ENCODE results near the gene ACTMAP. TPM values are rescaled to one million over a fixed set of nuclear protein-coding genes. Genes with fewer than 3 reads are reported as not detected.

The ACTMAP gene
- total and polyA plus RNA-seq, 2 experiments from 2014 or later: 3.2 to 14.8 TPM

DNA sequence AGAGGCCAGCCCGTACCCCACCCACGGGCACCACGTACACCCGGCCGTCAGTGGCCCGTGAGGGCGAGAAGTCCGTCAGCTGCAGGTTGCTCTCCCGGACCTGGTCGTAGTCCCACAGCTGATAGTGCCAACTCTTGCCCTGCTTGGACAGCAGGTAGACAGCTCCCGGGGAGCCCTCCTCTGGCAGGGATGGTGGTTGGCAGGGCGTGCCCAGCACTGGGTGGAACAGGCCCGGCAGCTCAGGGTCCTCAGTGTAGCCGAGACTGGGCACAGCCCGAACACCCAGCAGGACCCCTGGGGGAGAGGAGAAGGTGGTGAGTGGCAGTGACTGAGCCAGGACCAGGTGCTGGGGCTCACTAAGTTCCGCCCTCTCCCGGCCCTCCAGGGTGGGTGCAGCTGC is 7.8 kb downstream of the ACTMAP start:
- Histone ChIP-seq H3K27me3 (no peaks in the 10 kb centered on the region), H3K36me3 (replicated peaks; ENCODE audit: insufficient read depth, low read depth) (no peaks in the 10 kb centered on the region), H3K4me2 (no peak overlapping the region), H3K9me2 (replicated peaks; ENCODE audit: insufficient read depth) (no peaks in the 10 kb centered on the region), H2AFZ (no peak overlapping the region), H3K27ac (no peak overlapping the region), H3K4me3 (no peak overlapping the region), H3K9me3 (ENCODE audit: low read depth) (no peaks in the 10 kb centered on the region), H3K79me2 (no peaks in the 10 kb centered on the region), H4K20me1 (ENCODE audit: insufficient read depth, poor library complexity, severe bottlenecking) (no peaks in the 10 kb centered on the region), H3K4me1 (ENCODE audit: insufficient read depth) (peaks cover 10% of the 10 kb centered on the region)
- DNase-seq (ENCODE audit: low spot score): no peak
- TF ChIP-seq, protein P1, sequence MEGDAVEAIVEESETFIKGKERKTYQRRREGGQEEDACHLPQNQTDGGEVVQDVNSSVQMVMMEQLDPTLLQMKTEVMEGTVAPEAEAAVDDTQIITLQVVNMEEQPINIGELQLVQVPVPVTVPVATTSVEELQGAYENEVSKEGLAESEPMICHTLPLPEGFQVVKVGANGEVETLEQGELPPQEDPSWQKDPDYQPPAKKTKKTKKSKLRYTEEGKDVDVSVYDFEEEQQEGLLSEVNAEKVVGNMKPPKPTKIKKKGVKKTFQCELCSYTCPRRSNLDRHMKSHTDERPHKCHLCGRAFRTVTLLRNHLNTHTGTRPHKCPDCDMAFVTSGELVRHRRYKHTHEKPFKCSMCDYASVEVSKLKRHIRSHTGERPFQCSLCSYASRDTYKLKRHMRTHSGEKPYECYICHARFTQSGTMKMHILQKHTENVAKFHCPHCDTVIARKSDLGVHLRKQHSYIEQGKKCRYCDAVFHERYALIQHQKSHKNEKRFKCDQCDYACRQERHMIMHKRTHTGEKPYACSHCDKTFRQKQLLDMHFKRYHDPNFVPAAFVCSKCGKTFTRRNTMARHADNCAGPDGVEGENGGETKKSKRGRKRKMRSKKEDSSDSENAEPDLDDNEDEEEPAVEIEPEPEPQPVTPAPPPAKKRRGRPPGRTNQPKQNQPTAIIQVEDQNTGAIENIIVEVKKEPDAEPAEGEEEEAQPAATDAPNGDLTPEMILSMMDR (IDR thresholded peaks at IDR 0.05; ENCODE audit: poor library complexity): no peak
- TF ChIP-seq EZH2phosphoT487 (IDR thresholded peaks at IDR 0.05; ENCODE audit: low read depth, severe bottlenecking, unreplicated experiment): no peak
- 94% methylated on average over 17 of the region's 17 CpGs for WGBS (ENCODE audit: low lambda C conversion rate, missing lambda C conversion rate)

DNA sequence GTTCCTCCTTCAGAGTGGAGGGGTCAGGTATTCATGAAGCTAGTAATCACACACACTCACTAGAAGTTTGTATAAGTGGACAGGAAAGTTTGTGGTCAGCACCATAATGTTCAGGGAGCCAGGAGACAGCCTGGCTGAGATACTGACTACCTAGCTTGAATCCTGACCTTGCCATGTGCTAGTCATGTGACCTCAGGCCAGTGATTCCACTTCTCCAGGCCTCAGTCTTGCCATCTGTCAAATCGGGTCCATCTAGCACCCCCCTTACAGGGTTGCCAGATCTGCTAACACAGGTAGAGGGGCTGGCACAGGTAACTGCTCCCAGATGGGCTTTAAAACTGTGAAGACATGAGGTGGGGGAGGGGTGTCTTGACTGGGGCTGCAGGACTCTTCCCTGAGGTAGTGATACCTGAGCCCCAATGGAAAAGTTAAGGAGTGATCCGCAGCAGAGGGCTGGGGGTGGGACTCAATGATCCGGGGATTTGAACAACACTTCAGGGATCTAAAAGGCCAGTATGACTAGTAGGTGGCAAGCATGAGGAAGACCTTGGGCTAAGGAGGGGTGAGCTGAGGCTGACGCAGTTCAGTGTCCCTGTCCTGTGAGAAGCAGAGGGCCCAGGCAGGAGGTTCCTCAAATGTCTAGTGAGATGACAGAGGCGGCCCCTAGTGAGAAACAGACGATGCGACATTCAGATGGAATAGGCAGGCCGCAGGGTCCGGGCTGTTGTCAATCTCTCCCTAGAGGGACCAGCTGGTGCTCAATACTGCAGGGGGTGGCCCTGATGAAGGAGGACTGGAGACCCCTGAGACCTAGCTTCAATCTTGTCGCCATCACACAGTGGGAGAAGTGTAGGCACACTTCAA is 8.5 kb downstream of the ACTMAP start:
- DNase-seq (ENCODE audit: low spot score): no peak
- Histone ChIP-seq H2AFZ (no peak overlapping the region), H3K4me3 (no peak overlapping the region), H3K9me3 (ENCODE audit: low read depth) (no peaks in the 10 kb centered on the region), H4K20me1 (ENCODE audit: insufficient read depth, poor library complexity, severe bottlenecking) (no peaks in the 10 kb centered on the region), H3K4me2 (no peak overlapping the region), H3K36me3 (replicated peaks; ENCODE audit: insufficient read depth, low read depth) (no peaks in the 10 kb centered on the region), H3K4me1 (ENCODE audit: insufficient read depth) (peaks cover 10% of the 10 kb centered on the region), H3K9me2 (replicated peaks; ENCODE audit: insufficient read depth) (no peaks in the 10 kb centered on the region), H3K27ac (peak overlapping the region; percentile 68), H3K27me3 (no peaks in the 10 kb centered on the region), H3K79me2 (no peaks in the 10 kb centered on the region)
- WGBS (ENCODE audit: low lambda C conversion rate, missing lambda C conversion rate): 84% methylated on average over 10 of the region's 10 CpGs
- TF ChIP-seq, protein P1 (IDR thresholded peaks at IDR 0.05; ENCODE audit: poor library complexity): no peak
- TF ChIP-seq EZH2phosphoT487 (IDR thresholded peaks at IDR 0.05; ENCODE audit: low read depth, severe bottlenecking, unreplicated experiment): no peak
- no peak for TF ChIP-seq EZH2 (IDR thresholded peaks at IDR 0.05; ENCODE audit: borderline replicate concordance)

DNA sequence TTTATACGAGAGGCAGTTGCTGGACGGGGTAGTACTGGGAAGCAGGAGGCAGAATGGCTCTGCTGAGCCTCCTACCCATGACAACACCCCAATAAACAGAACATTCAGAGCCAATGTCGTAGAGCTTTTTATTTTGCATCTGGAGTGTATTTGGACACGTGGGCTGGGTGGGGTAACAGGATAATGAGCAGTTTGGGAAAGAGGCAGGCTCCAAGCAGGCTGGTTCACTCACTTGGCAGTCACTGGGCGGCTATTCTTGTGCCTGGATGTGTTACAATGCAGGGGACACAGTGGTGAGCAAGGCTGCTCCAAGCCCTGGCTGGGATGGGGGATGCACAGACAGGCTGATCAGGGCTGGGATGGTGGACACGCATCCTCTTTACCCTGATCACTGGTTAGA is 9.5 kb downstream of the ACTMAP start:
- H3K27ac ChIP-seq: peak overlapping the region; percentile 68
- DNase-seq (ENCODE audit: low spot score): no peak
- H4K20me1 ChIP-seq (ENCODE audit: insufficient read depth, poor library complexity, severe bottlenecking): no peaks in the 10 kb centered on the region
- H3K9me2 ChIP-seq (replicated peaks; ENCODE audit: insufficient read depth): no peaks in the 10 kb centered on the region
- TF ChIP-seq, protein P1 (IDR thresholded peaks at IDR 0.05; ENCODE audit: poor library complexity): no peak
- no peak for TF ChIP-seq EZH2 (IDR thresholded peaks at IDR 0.05; ENCODE audit: borderline replicate concordance)
- no peak for TF ChIP-seq EZH2phosphoT487 (IDR thresholded peaks at IDR 0.05; ENCODE audit: low read depth, severe bottlenecking, unreplicated experiment)
- H3K4me3 ChIP-seq: no peak overlapping the region
- no peaks in the 10 kb centered on the region for H3K36me3 ChIP-seq (replicated peaks; ENCODE audit: insufficient read depth, low read depth)
- H3K4me1 ChIP-seq (ENCODE audit: insufficient read depth): peaks cover 10% of the 10 kb centered on the region
- 75% methylated on average over 6 of the region's 6 CpGs for WGBS (ENCODE audit: low lambda C conversion rate, missing lambda C conversion rate)
- H3K4me2 ChIP-seq: no peak overlapping the region
- no peaks in the 10 kb centered on the region for H3K79me2 ChIP-seq
- no peaks in the 10 kb centered on the region for H3K9me3 ChIP-seq (ENCODE audit: low read depth)
- no peak overlapping the region for H2AFZ ChIP-seq
- no peaks in the 10 kb centered on the region for H3K27me3 ChIP-seq
